HuH-7 (cell line): ENCODE data around the gene BRAP.
"Not testable (repeated sequence)": the region's sequence is repeated elsewhere in the genome, so short reads cannot be mapped to it uniquely, and the experiment has no call there.

Source experiments
- DNase-seq: peaks from one replicate; pipeline ENCODE4 v3.0.0; 2011; ENCODE audit warnings: low spot score

Gene BRAP

GRCh38 chr12:111685811-111686573, at the start of gene BRAP, which contains the start of gene ACAD10:
Gene BRAP (minus strand): TSS chr12:111685956. CDS start chr12:111685792, 164 bp downstream.
Gene ACAD10 (plus strand): TSS chr12:111686053. CDS start chr12:111692710, 6,657 bp downstream.
- DNase-seq = peak; percentile 97

GRCh38 chr12:111733340-111733915, 47.7 kb upstream of the BRAP start:
- no peak for DNase-seq

- no peak for DNase-seq
These were observed 47.0 kb upstream of the BRAP start for GRCh38 chr12:111732786-111733185.

GRCh38 chr12:111730420-111730819, 44.7 kb upstream of the BRAP start:
- DNase-seq = no peak

- no peak for DNase-seq
These were observed 43.0 kb upstream of the BRAP start for GRCh38 chr12:111728795-111729194.

GRCh38 chr12:111723646-111724360, 38.0 kb upstream of the BRAP start:
- DNase-seq = not testable (repeated sequence)

- no peak for DNase-seq
These were observed 34.7 kb upstream of the BRAP start for GRCh38 chr12:111720457-111720856.

- not testable (repeated sequence) for DNase-seq
These were observed 33.6 kb upstream of the BRAP start for GRCh38 chr12:111719316-111719715.

GRCh38 chr12:111715279-111715678, 29.5 kb upstream of the BRAP start:
- DNase-seq = no peak

- DNase-seq = no peak
These were observed 20.4 kb upstream of the BRAP start for GRCh38 chr12:111706145-111706544.

GRCh38 chr12:111705672-111706071, 19.9 kb upstream of the BRAP start:
- no peak for DNase-seq

GRCh38 chr12:111699962-111700361, 14.2 kb upstream of the BRAP start:
- no peak for DNase-seq

GRCh38 chr12:111693818-111694217, 8.1 kb upstream of the BRAP start:
- no peak for DNase-seq

GRCh38 chr12:111692575-111693210, 6.9 kb upstream of the BRAP start:
- DNase-seq = no peak

GRCh38 chr12:111691262-111691661, 5.5 kb upstream of the BRAP start:
- DNase-seq = no peak

- no peak for DNase-seq
These were observed 2.2 kb upstream of the BRAP start for GRCh38 chr12:111687952-111688351.

GRCh38 chr12:111687255-111687654, 1.5 kb upstream of the BRAP start:
- peak; percentile 33 for DNase-seq

GRCh38 chr12:111686574-111687105, 884 bp upstream of the BRAP start:
- DNase-seq = no peak

- peak; percentile 36 for DNase-seq
These were observed 390 bp downstream of the BRAP start for GRCh38 chr12:111685322-111685810.

- DNase-seq = not testable (repeated sequence)
These were observed 1.1 kb downstream of the BRAP start for GRCh38 chr12:111684485-111685198.

- no peak for DNase-seq
These were observed 8.6 kb downstream of the BRAP start for GRCh38 chr12:111677186-111677585.
